HG02852 (cell line): ENCODE measurements around the gene TMPRSS13.

Experiments
- ATAC-seq: cut with Tn5 transposase; IDR thresholded peaks from one replicate; pipeline ENCODE4 v1.9.1; 2021; ENCODE audit warnings: mild to moderate bottlenecking, moderate library complexity; ENCODE audit not compliant: unreplicated experiment

TMPRSS13 gene

GRCh38 chr11:117900121-117900648 is 29.0 kb downstream of the TMPRSS13 start:
- ATAC-seq: no peak

- no peak for ATAC-seq
Observed at GRCh38 chr11:117898059-117898458, 31.1 kb downstream of the TMPRSS13 start.

GRCh38 chr11:117892651-117893050 is 36.6 kb downstream of the TMPRSS13 start:
- ATAC-seq: no peak

GRCh38 chr11:117891362-117891761 is 37.8 kb downstream of the TMPRSS13 start:
- ATAC-seq: no peak

- no peak for ATAC-seq
Observed at GRCh38 chr11:117888139-117888566, 41.0 kb downstream of the TMPRSS13 start.

- no peak for ATAC-seq
Observed at GRCh38 chr11:117887431-117888138, 41.6 kb downstream of the TMPRSS13 start.

GRCh38 chr11:117885777-117886176 is 43.4 kb downstream of the TMPRSS13 start:
- ATAC-seq: no peak

- no peak for ATAC-seq
Observed at GRCh38 chr11:117884994-117885393, 44.2 kb downstream of the TMPRSS13 start.

- no peak for ATAC-seq
Observed at GRCh38 chr11:117883063-117883462, 46.1 kb downstream of the TMPRSS13 start.

- ATAC-seq: no peak
Observed at GRCh38 chr11:117882311-117882905, 46.8 kb downstream of the TMPRSS13 start.

- no peak for ATAC-seq
Observed at GRCh38 chr11:117881217-117881616, 48.0 kb downstream of the TMPRSS13 start.

GRCh38 chr11:117879516-117880480 is 49.4 kb downstream of the TMPRSS13 start:
- ATAC-seq: no peak

- no peak for ATAC-seq
Observed at GRCh38 chr11:117878939-117879475, 50.2 kb downstream of the TMPRSS13 start.

GRCh38 chr11:117878314-117878938 is 50.8 kb downstream of the TMPRSS13 start:
- ATAC-seq: no peak

- ATAC-seq: no peak
Observed at GRCh38 chr11:117877120-117877784, 52.0 kb downstream of the TMPRSS13 start.

GRCh38 chr11:117876341-117877119 is 52.7 kb downstream of the TMPRSS13 start, which contains the start of gene FXYD6:
FXYD6 (minus strand) TSS chr11:117876658; CDS start chr11:117842776, 33,882 bp downstream.
- no peak for ATAC-seq

- ATAC-seq: no peak
Observed at GRCh38 chr11:117876059-117876340, 53.2 kb downstream of the TMPRSS13 start.

- ATAC-seq: no peak
Observed at GRCh38 chr11:117875382-117876058, 53.7 kb downstream of the TMPRSS13 start.

- no peak for ATAC-seq
Observed at GRCh38 chr11:117874910-117875381, 54.3 kb downstream of the TMPRSS13 start.
